IMR-90 (cell line): ENCODE data around the gene EGFR. TPM values are rescaled to one million over a fixed set of nuclear protein-coding genes. Genes with fewer than 3 reads are reported as not detected.

Experiments used
- ATAC-seq: fragments of 200-7000 bp; cut with Tn5 transposase; 2 replicates; pipeline ENCODE4 v1.9.1; 2020; ENCODE audit warnings: low read depth, mild to moderate bottlenecking, moderate library complexity
- BruUV-seq: library from RNA; stranded (reverse); fragments of 400-500 nt; replicated peaks from 2 replicates; lab custom pipeline; 2021; lab: Mats Ljungman, UMichigan
- CTCF ChIA-PET: fragments of 300-600 bp; formaldehyde crosslinking; extraction: SDS; loops from one replicate; lab custom pipeline; 2021; ENCODE audit warnings: antibody characterized with exemption; lab: Yijun Ruan, JAX
- POLR2A ChIA-PET: fragments of 300-600 bp; sonication (Branson Sonifier 250); formaldehyde crosslinking; loops from one replicate; lab custom pipeline; 2022; ENCODE audit warnings: antibody characterized with exemption; ENCODE audit not compliant: unreplicated experiment; lab: Charles Lee
- DNase-seq: peaks from one replicate; pipeline ENCODE4 v3.0.0; 2013
- H2AFZ ChIP-seq: replicated peaks from 2 replicates; pipeline ENCODE3; 2013; ENCODE audit warnings: low read length, mild to moderate bottlenecking; ENCODE audit not compliant: poor library complexity
- H2AK5ac ChIP-seq: 2 replicates; pipeline ENCODE4 v1.6.1; 2013; ENCODE audit warnings: low read depth, low read length, inconsistent platforms
- H2AK9ac ChIP-seq: replicated peaks from 2 replicates; pipeline ENCODE3; 2013; ENCODE audit warnings: mild to moderate bottlenecking, low read depth, low read length, moderate library complexity; ENCODE audit not compliant: poor library complexity
- H2BK120ac ChIP-seq: 2 replicates; pipeline ENCODE4 v1.6.1; 2013; ENCODE audit warnings: low read depth, low read length, inconsistent platforms
- H2BK15ac ChIP-seq: 3 replicates; pipeline ENCODE4 v1.6.1; 2013; ENCODE audit warnings: low read depth, low read length, inconsistent platforms
- H2BK20ac ChIP-seq: 2 replicates; pipeline ENCODE4 v1.6.1; 2013; ENCODE audit warnings: low read depth, mild to moderate bottlenecking, inconsistent platforms, low read length, moderate library complexity
- H2BK5ac ChIP-seq: 2 replicates; pipeline ENCODE4 v1.6.1; 2013; ENCODE audit warnings: mild to moderate bottlenecking, low read depth, low read length, inconsistent platforms; ENCODE audit not compliant: poor library complexity, severe bottlenecking
- H3K14ac ChIP-seq: replicated peaks from 2 replicates; pipeline ENCODE4 v1.6.1; 2013; ENCODE audit warnings: low read depth, low read length, inconsistent platforms
- H3K18ac ChIP-seq: 2 replicates; pipeline ENCODE4 v1.6.1; 2013; ENCODE audit warnings: low read depth, low read length, control low read depth
- H3K23ac ChIP-seq: 2 replicates; pipeline ENCODE4 v1.6.1; 2013; ENCODE audit warnings: low read depth, low read length, inconsistent platforms
- H3K27ac ChIP-seq: 2 replicates; pipeline ENCODE4 v1.5.1; 2013; ENCODE audit warnings: mild to moderate bottlenecking, control low read depth, low read length; ENCODE audit not compliant: insufficient read depth
- H3K27me3 ChIP-seq: 2 replicates; pipeline ENCODE4 v1.6.1; 2013; ENCODE audit warnings: low read length; ENCODE audit not compliant: control insufficient read depth, insufficient read depth
- H3K36me3 ChIP-seq: 2 replicates; pipeline ENCODE4 v1.6.1; 2013; ENCODE audit warnings: low read length, mixed read lengths; ENCODE audit not compliant: control insufficient read depth, insufficient read depth
- H3K4ac ChIP-seq: 2 replicates; pipeline ENCODE4 v1.6.1; 2013; ENCODE audit warnings: low read depth, low read length, inconsistent platforms
- H3K4me1 ChIP-seq: 2 replicates; pipeline ENCODE4 v1.6.1; 2013; ENCODE audit warnings: low read length, mixed read lengths; ENCODE audit not compliant: control insufficient read depth, insufficient read depth
- H3K4me2 ChIP-seq: 2 replicates; pipeline ENCODE4 v1.6.1; 2013; ENCODE audit warnings: low read depth, mild to moderate bottlenecking, control low read depth, low read length, moderate library complexity
- H3K4me3 ChIP-seq: 2 replicates; pipeline ENCODE4 v1.5.1; 2013; ENCODE audit warnings: low read depth, mild to moderate bottlenecking, control low read depth, low read length, moderate library complexity; ENCODE audit not compliant: insufficient read depth
- H3K56ac ChIP-seq: 2 replicates; pipeline ENCODE4 v1.6.1; 2013; ENCODE audit warnings: low read length, inconsistent platforms; ENCODE audit not compliant: insufficient read depth; ENCODE audit errors: extremely low read depth
- H3K79me1 ChIP-seq, 2 experiments: 2 replicates each; pipeline ENCODE4 v1.6.1; 2013; ENCODE audit warnings: low read length in 2 of 2, inconsistent platforms in 1 of 2, low read depth in 1 of 2
- H3K9ac ChIP-seq: 2 replicates; pipeline ENCODE4 v1.6.1; 2013; ENCODE audit warnings: low read depth, low read length, control low read depth
- H3K9me1 ChIP-seq: 2 replicates; pipeline ENCODE4 v1.6.1; 2013; ENCODE audit warnings: low read length, inconsistent platforms; ENCODE audit not compliant: insufficient read depth
- H3K9me3 ChIP-seq: 2 replicates; pipeline ENCODE4 v1.6.1; 2013; ENCODE audit warnings: low read length; ENCODE audit not compliant: control insufficient read depth, insufficient read depth
- H4K20me1 ChIP-seq: 2 replicates; pipeline ENCODE4 v1.6.1; 2013; ENCODE audit warnings: low read length, inconsistent platforms; ENCODE audit not compliant: insufficient read depth
- H4K5ac ChIP-seq: 2 replicates; pipeline ENCODE4 v1.6.1; 2013; ENCODE audit warnings: mild to moderate bottlenecking, low read depth, low read length, control low read depth
- H4K8ac ChIP-seq, 2 experiments: 2 replicates each; pipeline ENCODE4 v1.6.1; 2013; ENCODE audit warnings: low read depth in 2 of 2, low read length in 2 of 2, control low read depth in 1 of 2, inconsistent platforms in 1 of 2
- H4K91ac ChIP-seq: 2 replicates; pipeline ENCODE4 v1.6.1; 2013; ENCODE audit warnings: low read depth, low read length, inconsistent platforms; ENCODE audit not compliant: insufficient read depth
- BHLHE40 ChIP-seq: fragments of 150-350 bp; IDR thresholded peaks from 2 replicates; pipeline ENCODE4 v1.6.1; 2016; ENCODE audit warnings: mild to moderate bottlenecking, low read depth, low read length
- CEBPB ChIP-seq: IDR thresholded peaks from 2 replicates; pipeline ENCODE4 v1.6.1; 2012; ENCODE audit warnings: low read depth, low read length, improper control_type of control experiment
- FOS ChIP-seq: fragments of 150-350 bp; IDR thresholded peaks from 2 replicates; pipeline ENCODE4 v1.6.1; 2016; ENCODE audit warnings: low read depth, low read length
- POLR2A ChIP-seq: IDR thresholded peaks from 2 replicates; pipeline ENCODE4 v1.6.1; 2012; ENCODE audit warnings: mild to moderate bottlenecking, low read depth, low read length
- WGBS, 2 experiments: methylation state at CpG; one replicate each; pipeline versions ENCODE4 v1.1.5 to v1.1.7; 2013; ENCODE audit warnings: missing lambda C conversion rate in 2 of 2; ENCODE audit not compliant: insufficient read length in 1 of 2; ENCODE audit errors: extremely low coverage in 2 of 2; 5-methylcytosine and 5-hydroxymethylcytosine counted together
- dilution Hi-C: fragments of 300-500 bp; cut with HindIII; formaldehyde crosslinking; loops from one replicate; pipeline ENCODE4 v1.14.3; 2018; ENCODE audit warnings: low sequenced_read_pairs; ENCODE audit not compliant: unreplicated experiment
- in situ Hi-C: fragments of 300-500 bp; cut with MboI; formaldehyde crosslinking; loops from 3 replicates; pipeline ENCODE4 v1.14.3; 2019; ENCODE audit warnings: low sequenced_read_pairs, inconsistent platforms, mixed read lengths
- intact Hi-C: fragments of 100-400 bp; cut with micrococcal nuclease; formaldehyde crosslinking; loops from 2 replicates; pipeline ENCODE4 v1.10.0; 2022
- polyA plus RNA-seq, 3 experiments: library from polyadenylated mRNA; depleted of rRNA; stranded (reverse); fragments of >200 nt; gene quantifications; 2 replicates each; pipeline ENCODE4 v1.2.3, GENCODE V29; 2012; ENCODE audit warnings: low replicate concordance in 1 of 3
- total RNA-seq: library from RNA; depleted of rRNA; stranded (reverse); fragments of >200 nt; gene quantifications from 2 replicates; pipeline ENCODE4 v1.2.3, GENCODE V29; 2012
- TF ChIP-seq, protein P1 (sequence below): fragments of 150-350 bp; IDR thresholded peaks from 2 replicates; pipeline ENCODE4 v1.6.1; 2017; ENCODE audit warnings: mild to moderate bottlenecking, antibody characterized with exemption, low read length, low read depth
- TF ChIP-seq, protein P2 (sequence below): fragments of 150-350 bp; IDR thresholded peaks from 2 replicates; pipeline ENCODE4 v1.6.1; 2016; ENCODE audit warnings: low read depth, mild to moderate bottlenecking, low read length, moderate library complexity, borderline replicate concordance

The EGFR gene
- total and polyA plus RNA-seq, 2 of the 4 experiments (the other 2 are of a cell fraction), result 36.9 to 60.4 TPM

DNA sequence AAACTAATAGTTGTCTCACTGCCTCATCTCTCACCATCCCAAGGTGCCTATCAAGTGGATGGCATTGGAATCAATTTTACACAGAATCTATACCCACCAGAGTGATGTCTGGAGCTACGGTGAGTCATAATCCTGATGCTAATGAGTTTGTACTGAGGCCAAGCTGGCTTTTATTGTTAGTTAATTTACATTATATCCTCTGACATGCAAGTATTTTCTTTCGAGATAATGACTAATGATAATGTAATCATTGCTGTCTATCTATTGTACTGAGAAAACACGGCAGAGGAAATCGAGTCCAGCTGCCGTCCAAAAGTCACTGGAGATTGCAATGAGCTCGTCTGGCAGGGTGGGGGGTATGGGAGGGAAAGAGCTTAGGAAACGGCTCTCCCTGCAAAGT lies 173.9 kb downstream of the EGFR start:
- peak overlapping the region; percentile 79; the same call in 1 of the 2 replicates for H4K5ac ChIP-seq
- peak overlapping the region; percentile 96 for H2AK5ac ChIP-seq
- peak; percentile 88 for DNase-seq
- H3K27me3 ChIP-seq, result no peaks in the 10 kb centered on the region
- dilution Hi-C loops, result no loop called here
- H3K27ac ChIP-seq, result peak overlapping the region; percentile 93
- peak overlapping the region; percentile 64 for H2AFZ ChIP-seq
- no peaks in the 10 kb centered on the region for H3K9me3 ChIP-seq
- no peaks in the 10 kb centered on the region for H4K20me1 ChIP-seq
- peaks cover 20% of the 10 kb centered on the region for H3K36me3 ChIP-seq
- peak overlapping the region; percentile 90; the same call in 1 of the 2 replicates for H3K23ac ChIP-seq
- peak overlapping the region; percentile 79; the same call in 1 of the 2 replicates for H3K18ac ChIP-seq
- ATAC-seq, result peak; percentile 76
- no CpG with 5 or more reads among the region's 7 CpGs for WGBS, 2 experiments
- H2BK5ac ChIP-seq, result peak overlapping the region; percentile 91
- H3K4ac ChIP-seq, result peak overlapping the region; percentile 89
- peaks cover 38% of the 10 kb centered on the region for H3K9me1 ChIP-seq
- peak overlapping the region; percentile 43 for H2AK9ac ChIP-seq
- CTCF ChIA-PET, result interaction anchor here (0.6 to 0.9 kb wide), 3 partner anchors 18 to 62 kb away, joined by 3 read pairs; no protein-coding TSS in a partner anchor
- POLR2A ChIA-PET, result no interaction called here
- BruUV-seq, result no TSS peak
- H3K4me3 ChIP-seq, result no peak overlapping the region
- peak overlapping the region; percentile 93 for H4K91ac ChIP-seq
- peaks cover 17 to 80% of the 10 kb centered on the region in 2 experiments; a peak in 3 of 4 replicates for H3K79me1 ChIP-seq
- H3K9ac ChIP-seq, result no peak overlapping the region
- peak overlapping the region; percentile 82 for H3K14ac ChIP-seq
- H2BK20ac ChIP-seq, result peak overlapping the region; percentile 90
- H3K4me2 ChIP-seq, result peak overlapping the region; percentile 26; the same call in 1 of the 2 replicates
- peaks cover 32% of the 10 kb centered on the region for H3K4me1 ChIP-seq
- peak overlapping the region; percentile 55 to 82 for H4K8ac ChIP-seq
- peak; percentile 30; the same call in 1 of the 2 replicates for TF ChIP-seq CEBPB
- TF ChIP-seq, protein P1, sequence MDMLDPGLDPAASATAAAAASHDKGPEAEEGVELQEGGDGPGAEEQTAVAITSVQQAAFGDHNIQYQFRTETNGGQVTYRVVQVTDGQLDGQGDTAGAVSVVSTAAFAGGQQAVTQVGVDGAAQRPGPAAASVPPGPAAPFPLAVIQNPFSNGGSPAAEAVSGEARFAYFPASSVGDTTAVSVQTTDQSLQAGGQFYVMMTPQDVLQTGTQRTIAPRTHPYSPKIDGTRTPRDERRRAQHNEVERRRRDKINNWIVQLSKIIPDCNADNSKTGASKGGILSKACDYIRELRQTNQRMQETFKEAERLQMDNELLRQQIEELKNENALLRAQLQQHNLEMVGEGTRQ, result no peak
- TF ChIP-seq, protein P2, sequence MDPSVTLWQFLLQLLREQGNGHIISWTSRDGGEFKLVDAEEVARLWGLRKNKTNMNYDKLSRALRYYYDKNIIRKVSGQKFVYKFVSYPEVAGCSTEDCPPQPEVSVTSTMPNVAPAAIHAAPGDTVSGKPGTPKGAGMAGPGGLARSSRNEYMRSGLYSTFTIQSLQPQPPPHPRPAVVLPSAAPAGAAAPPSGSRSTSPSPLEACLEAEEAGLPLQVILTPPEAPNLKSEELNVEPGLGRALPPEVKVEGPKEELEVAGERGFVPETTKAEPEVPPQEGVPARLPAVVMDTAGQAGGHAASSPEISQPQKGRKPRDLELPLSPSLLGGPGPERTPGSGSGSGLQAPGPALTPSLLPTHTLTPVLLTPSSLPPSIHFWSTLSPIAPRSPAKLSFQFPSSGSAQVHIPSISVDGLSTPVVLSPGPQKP, result no peak
- TF ChIP-seq POLR2A, result no peak
- TF ChIP-seq BHLHE40, result 0 out of 2 replicates have a peak, but pooled peaks have one; percentile 46
- TF ChIP-seq FOS, result peak; percentile 70
- peak overlapping the region; percentile 92 for H2BK120ac ChIP-seq
- in situ Hi-C loops, result no loop called here
- H3K56ac ChIP-seq, result peak overlapping the region; percentile 83
- intact Hi-C loops, result loop anchor here (5.0 to 10.0 kb wide), 2 partner anchors 60 to 418 kb away; no protein-coding TSS in a partner anchor
- peak overlapping the region; percentile 82; the same call in 2 of the 3 replicates for H2BK15ac ChIP-seq
